ENCODE measurements around the gene SLC9A6. TPM values are rescaled to one million over a fixed set of nuclear protein-coding genes. Genes with fewer than 3 reads are reported as not detected.

SLC9A6 gene
- total and polyA plus RNA-seq, 2 of the 13 experiments (the other 11 are each of a cell fraction or from before 2014, with no cell fraction given) = 3.9 to 8.0 TPM

- TF ChIP-seq ATF7 (IDR thresholded peaks at IDR 0.05) = no peak
- TF ChIP-seq ATF7 (CRISPR knock-in tag; IDR thresholded peaks at IDR 0.05) = no peak
These were observed 44.5 kb downstream of the SLC9A6 start (continued) for GRCh38 chrX:136029766-136030165.

GRCh38 chrX:136030303-136031191 is 45.3 kb downstream of the SLC9A6 start:
- POLR2A ChIA-PET = no interaction called here
- Histone ChIP-seq H3K4me1 (ENCODE audit: insufficient read depth, low read length) (no peaks in the 10 kb centered on the region), H3K4me2 (ENCODE audit: low read depth, low read length) (no peak overlapping the region), H3K27me3 (ENCODE audit: control insufficient read depth in 1 of 2, insufficient read depth in 2 of 2, low read length in 2 of 2) (no peaks in the 10 kb centered on the region), H3K9me3 (ENCODE audit: low read length) (no peaks in the 10 kb centered on the region), H3K79me2 (ENCODE audit: insufficient read depth, low read length) (no peaks in the 10 kb centered on the region), H3K9ac (ENCODE audit: insufficient read depth, low read depth, low read length) (no peak overlapping the region), H4K20me1 (ENCODE audit: insufficient read depth, low read length) (no peaks in the 10 kb centered on the region), H2AFZ (ENCODE audit: low read length) (no peak overlapping the region), H3K27ac (ENCODE audit: extremely low read length, insufficient read depth, low read length) (no peak overlapping the region), H3K4me3 (replicated peaks in 1 of 3; ENCODE audit: insufficient read depth in 1 of 3, low read depth in 2 of 3, low read length in 3 of 3) (no peak overlapping the region), H3K36me3 (replicated peaks in 1 of 2; ENCODE audit: control insufficient read depth in 1 of 2, insufficient read depth in 2 of 2, low read length in 2 of 2) (no peaks in the 10 kb centered on the region)
- CTCF ChIA-PET (ENCODE audit: low intra/inter-chr PET ratio, low total read pairs) = interaction anchor here (3.2 kb wide), 1 partner anchor 179 kb away, joined by 12 read pairs; no protein-coding TSS in a partner anchor
- intact Hi-C loops (cut with micrococcal nuclease; ENCODE audit: unreplicated experiment) = no loop called here
- 90% methylated on average over 7 of the region's 9 CpGs for WGBS (ENCODE audit: low lambda C conversion rate)
- BruUV-seq (replicated peaks) = no TSS peak
- no peak for DNase-seq (ENCODE audit: low spot score)
- TF ChIP-seq ZNF780A (CRISPR knock-in tag; IDR thresholded peaks at IDR 0.05) (no peak), TGIF2 (CRISPR knock-in tag; IDR thresholded peaks at IDR 0.05) (no peak), SMAD1 (CRISPR knock-in tag; IDR thresholded peaks at IDR 0.05; ENCODE audit: borderline replicate concordance, low read depth) (no peak), PTBP1 (IDR thresholded peaks at IDR 0.05; ENCODE audit: low read depth, low read length, poor library complexity, severe bottlenecking) (no peak), ZNF282 (IDR thresholded peaks at IDR 0.05; ENCODE audit: partially characterized antibody) (no peak), ZBTB3 (CRISPR knock-in tag; IDR thresholded peaks at IDR 0.05; ENCODE audit: borderline replicate concordance, low read depth) (no peak), ZNF460 (CRISPR knock-in tag; IDR thresholded peaks at IDR 0.05; ENCODE audit: borderline replicate concordance) (no peak), ELF3 (CRISPR knock-in tag; IDR thresholded peaks at IDR 0.05) (no peak), ZNF33A (CRISPR knock-in tag; IDR thresholded peaks at IDR 0.05; ENCODE audit: borderline replicate concordance) (no peak), ZNF33B (CRISPR knock-in tag; IDR thresholded peaks at IDR 0.05) (no peak), BCLAF1 (IDR thresholded peaks at IDR 0.05) (no peak), MNT (IDR thresholded peaks at IDR 0.05) (no peak)
- in situ Hi-C loops (cut with HindIII; ENCODE audit: extremely low pct_ligation_motif_present, low pct_unique_long_range_greater_than_20kb) = loop anchor here (10.0 kb wide), 1 partner anchor 134 kb away; no protein-coding TSS in a partner anchor
- no peak for FAIRE-seq
- no peak for ATAC-seq
